GM12878 (cell line): ENCODE results near the gene PCLAF. TPM values are rescaled to one million over a fixed set of nuclear protein-coding genes. Genes with fewer than 3 reads are reported as not detected.

ENCODE experiments used
- ATF2 ChIP-seq: IDR thresholded peaks from 2 replicates; pipeline ENCODE4 v1.6.1; 2012; ENCODE audit warnings: low read length, inconsistent platforms
- BACH1 ChIP-seq: fragments of 450-650 bp; IDR thresholded peaks from 2 replicates; pipeline ENCODE4 v1.6.1; 2017; ENCODE audit warnings: mild to moderate bottlenecking, borderline replicate concordance
- CBX5 ChIP-seq: sonication (generic); IDR thresholded peaks from 2 replicates; pipeline ENCODE4 v1.6.1; 2016; ENCODE audit warnings: low read depth, moderate library complexity, mild to moderate bottlenecking, inconsistent platforms
- CHD2 ChIP-seq: IDR thresholded peaks from 2 replicates; pipeline ENCODE4 v1.6.1; 2011; ENCODE audit warnings: low read depth, low read length, improper control_type of control experiment, borderline replicate concordance
- E2F4 ChIP-seq: IDR thresholded peaks from 2 replicates; pipeline ENCODE4 v1.6.1; 2012; ENCODE audit warnings: low read depth, low read length, improper control_type of control experiment
- E2F8 ChIP-seq: fragments of 450-650 bp; IDR thresholded peaks from 2 replicates; pipeline ENCODE4 v1.6.1; 2018; ENCODE audit warnings: mild to moderate bottlenecking, low read depth, moderate library complexity; ENCODE audit not compliant: partially characterized antibody
- EGR1 ChIP-seq, 2 experiments: IDR thresholded peaks; 1 replicate in 1 of 2; 2 replicates in 1 of 2; pipeline ENCODE4 v1.6.1; 2011 to 2012; ENCODE audit warnings: low read depth in 2 of 2, low read length in 2 of 2, borderline replicate concordance in 1 of 2, mild to moderate bottlenecking in 1 of 2, moderate library complexity in 1 of 2
- FOXM1 ChIP-seq: IDR thresholded peaks from 2 replicates; pipeline ENCODE4 v1.6.1; 2012; ENCODE audit warnings: low read depth, mild to moderate bottlenecking, inconsistent platforms, low read length, moderate library complexity
- HDAC2 ChIP-seq: fragments of 200-600 bp; sonication (generic); IDR thresholded peaks from 2 replicates; pipeline ENCODE4 v1.6.1; 2017
- MYC ChIP-seq: IDR thresholded peaks from 2 replicates; pipeline ENCODE4 v1.6.1; 2011; ENCODE audit warnings: mild to moderate bottlenecking, low read length, moderate library complexity, inconsistent platforms; ENCODE audit not compliant: insufficient read depth, insufficient replicate concordance, insufficient read length, severe bottlenecking
- NBN ChIP-seq: fragments of 450-650 bp; IDR thresholded peaks from 2 replicates; pipeline ENCODE4 v1.6.1; 2016
- NFIC ChIP-seq: IDR thresholded peaks from 2 replicates; pipeline ENCODE4 v1.6.1; 2012; ENCODE audit warnings: low read depth, mild to moderate bottlenecking, inconsistent platforms, low read length, moderate library complexity
- POLR2AphosphoS5 ChIP-seq: IDR thresholded peaks from 2 replicates; pipeline ENCODE4 v1.6.1; 2011; ENCODE audit warnings: mild to moderate bottlenecking, low read length, inconsistent platforms
- RBBP5 ChIP-seq: fragments of 200-600 bp; sonication (generic); conservative IDR thresholded peaks from 2 replicates; pipeline ENCODE4 v1.6.1; 2016
- REST ChIP-seq: IDR thresholded peaks from 2 replicates; pipeline ENCODE4 v1.6.1; 2012; ENCODE audit warnings: mild to moderate bottlenecking, low read depth, low read length
- SIX5 ChIP-seq: IDR thresholded peaks from 2 replicates; pipeline ENCODE4 v1.6.1; 2011; ENCODE audit warnings: mild to moderate bottlenecking, low read depth, low read length, moderate library complexity; ENCODE audit not compliant: severe bottlenecking
- SKIL ChIP-seq: fragments of 450-650 bp; IDR thresholded peaks from 2 replicates; pipeline ENCODE4 v1.6.1; 2017; ENCODE audit warnings: mild to moderate bottlenecking, low read depth, inconsistent platforms; ENCODE audit not compliant: poor library complexity, severe bottlenecking
- YY1 ChIP-seq: IDR thresholded peaks from 2 replicates; pipeline ENCODE4 v1.6.1; 2011; ENCODE audit warnings: low read depth, mild to moderate bottlenecking, low read length
- ZNF384 ChIP-seq: IDR thresholded peaks from 2 replicates; pipeline ENCODE4 v1.6.1; 2012; ENCODE audit warnings: low read depth, mild to moderate bottlenecking, low read length, improper control_type of control experiment, borderline replicate concordance
- ZSCAN29 ChIP-seq: fragments of 450-650 bp; IDR thresholded peaks from 2 replicates; pipeline ENCODE4 v1.6.1; 2017; ENCODE audit warnings: mild to moderate bottlenecking, moderate library complexity
- polyA plus RNA-seq, 11 experiments: library from polyadenylated mRNA; depleted of rRNA in 4 of 11; unstranded in 6 of 11; stranded (reverse) in 5 of 11; fragments of >200 nt; fragmentation: Nextera tagmentation in 4 of 11; fragmentation: Illumina TruSeq in 1 of 11; extraction: Ambion mirVana in 4 of 11; extraction: Trizol in 1 of 11; gene quantifications; 1 replicate in 1 of 11; 2 replicates in 10 of 11; pipeline versions ENCODE4 v1.2.1 to v1.2.3, GENCODE V29; 2011 to 2016; ENCODE audit warnings: inconsistent platforms in 2 of 11, missing spikeins in 2 of 11, low read depth in 1 of 11
- total RNA-seq, 4 experiments: library from RNA; depleted of rRNA in 3 of 4; stranded (reverse); fragments of >200 nt in 3 of 4; fragmentation: Illumina TruSeq in 1 of 4; extraction: Trizol in 1 of 4; gene quantifications; 2 replicates each; pipeline versions ENCODE4 v1.2.1 to v1.2.3, GENCODE V29; 2013 to 2021

The PCLAF gene
- total and polyA plus RNA-seq, 10 of the 15 experiments (the other 5 are each of a cell fraction or from before 2014, with no cell fraction given): 79.0 to 627 (median 343) TPM

GRCh38 chr15:64423970-64424369, 42.7 kb upstream of the PCLAF start (continued):
- TF ChIP-seq E2F8 (no peak), NFIC (peak; percentile 66; the same call in 1 of the 2 replicates), ATF2 (no peak), YY1 (no peak), POLR2AphosphoS5 (no peak), HDAC2 (no peak), RBBP5 (no peak), E2F4 (no peak), BACH1 (peak; percentile 46; the same call in 1 of the 2 replicates), REST (no peak), NBN (peak; percentile 89), MYC (no peak), CBX5 (no peak), SIX5 (no peak), ZNF384 (0 out of 2 replicates have a peak, but pooled peaks have one; percentile 29), FOXM1 (no peak), ZSCAN29 (no peak), CHD2 (peak; percentile 43; the same call in 1 of the 2 replicates), SKIL (peak; percentile 81), EGR1 (IDR thresholded peaks at IDR 0.05; ENCODE audit: borderline replicate concordance in 1 of 2, low read depth in 2 of 2, low read length in 2 of 2) (no peak)
